PFSK-1 (cell line): ENCODE results near the gene MSANTD1.

Experiments
- POLR2AphosphoS5 ChIP-seq: IDR thresholded peaks from 2 replicates; pipeline ENCODE4 v1.6.1; 2012; ENCODE audit warnings: low read depth, mild to moderate bottlenecking, control low read depth, low read length, moderate library complexity
- REST ChIP-seq, 2 experiments: IDR thresholded peaks; 2 replicates each; pipeline versions ENCODE4 v1.6.1 to v1.8.0; 2011 to 2012; ENCODE audit warnings: low read depth in 2 of 2, low read length in 2 of 2, control low read depth in 1 of 2, inconsistent platforms in 1 of 2, mild to moderate bottlenecking in 1 of 2, moderate library complexity in 1 of 2; ENCODE audit not compliant: insufficient read depth in 1 of 2
- TAF1 ChIP-seq: IDR thresholded peaks from 2 replicates; pipeline ENCODE4 v1.6.1; 2012; ENCODE audit warnings: low read length, control low read depth, borderline replicate concordance; ENCODE audit not compliant: insufficient read depth

GRCh38 chr4:3291969-3292570, 43.1 kb downstream of the MSANTD1 start:
- no peak for TF ChIP-seq POLR2AphosphoS5
- no peak for TF ChIP-seq TAF1
- TF ChIP-seq REST (IDR thresholded peaks at IDR 0.05; ENCODE audit: insufficient read depth in 1 of 2, low read depth in 2 of 2, low read length in 2 of 2): no peak
